A549 (cell line): ENCODE results near the gene SARDH. TPM values are rescaled to one million over a fixed set of nuclear protein-coding genes. Genes with fewer than 3 reads are reported as not detected.

Experiments used
- ATAC-seq, 2 experiments: fragments of 200-7000 bp in 1 of 2; fragments of >200 bp in 1 of 2; cut with Nextera tagmentation in 1 of 2; cut with Tn5 transposase in 1 of 2; 3 replicates each; pipeline versions ENCODE4 v1.8.0 to v1.9.1; 2018 to 2020; ENCODE audit warnings: mild to moderate bottlenecking in 1 of 2, moderate library complexity in 1 of 2
- CTCF ChIA-PET: fragments of 300-600 bp; sonication (Branson Sonifier 250); formaldehyde crosslinking; extraction: SDS; loops from one replicate; lab custom pipeline; 2021; ENCODE audit warnings: antibody characterized with exemption, inconsistent platforms; lab: Yijun Ruan, JAX
- POLR2A ChIA-PET: fragments of 350-600 bp; formaldehyde crosslinking; extraction: SDS; loops from one replicate; lab custom pipeline; 2021; ENCODE audit warnings: antibody characterized with exemption, inconsistent platforms; lab: Yijun Ruan, JAX
- DNase-seq, 2 experiments: peaks; one replicate each; pipeline versions ENCODE4 v3.0.0 to v3.0.0-alpha.2; 2011 to 2016; ENCODE audit warnings: low read depth in 1 of 2, low spot score in 1 of 2
- FAIRE-seq: peaks from 2 replicates; lab custom pipeline; 2011; peaks lifted over from hg19 to GRCh38; lab: Jason Lieb, UNC
- H3K27ac ChIP-seq, 2 experiments: fragments of >200 bp; sonication (Bioruptor Twin); formaldehyde crosslinking; 3 replicates each; pipeline ENCODE4 v1.5.1; 2016 to 2017
- H3K4me1 ChIP-seq: fragments of >200 bp; sonication (Bioruptor Twin); formaldehyde crosslinking; 3 replicates; pipeline ENCODE4 v1.6.1; 2016
- H3K4me2 ChIP-seq: fragments of >200 bp; sonication (Bioruptor Twin); formaldehyde crosslinking; 3 replicates; pipeline ENCODE4 v1.6.1; 2016
- H3K4me3 ChIP-seq: fragments of >200 bp; sonication (Bioruptor Twin); formaldehyde crosslinking; 3 replicates; pipeline ENCODE4 v1.5.1; 2016
- H3K9me3 ChIP-seq: fragments of >200 bp; sonication (Bioruptor Twin); formaldehyde crosslinking; 3 replicates; pipeline ENCODE4 v1.6.1; 2016
- BCL3 ChIP-seq: fragments of >200 bp; sonication (Bioruptor Twin); formaldehyde crosslinking; IDR thresholded peaks from 3 replicates; pipeline ENCODE4 v1.6.1; 2016
- CBX2 ChIP-seq: fragments of 200-600 bp; sonication (generic); IDR thresholded peaks from 2 replicates; pipeline ENCODE4 v1.6.1; 2016; ENCODE audit warnings: low read depth, mild to moderate bottlenecking, borderline replicate concordance
- CHD4 ChIP-seq: fragments of 200-600 bp; sonication (generic); IDR thresholded peaks from 2 replicates; pipeline ENCODE4 v1.6.1; 2016; ENCODE audit warnings: antibody characterized with exemption, mild to moderate bottlenecking, borderline replicate concordance
- CTCF ChIP-seq: fragments of >200 bp; sonication (Bioruptor Twin); formaldehyde crosslinking; IDR thresholded peaks from 3 replicates; pipeline ENCODE4 v1.5.1; 2016
- ELK1 ChIP-seq: fragments of 150-350 bp; IDR thresholded peaks from 2 replicates; pipeline ENCODE4 v1.6.1; 2014; ENCODE audit warnings: low read depth, mild to moderate bottlenecking, low read length
- EP300 ChIP-seq, 2 experiments: fragments of >200 bp; sonication (Bioruptor Twin); formaldehyde crosslinking; IDR thresholded peaks; 2 replicates in 1 of 2; 3 replicates in 1 of 2; pipeline ENCODE4 v1.6.1; 2016 to 2017
- FOXS1 ChIP-seq: fragments of 250-450 bp; sonication (Bioruptor Pico); IDR thresholded peaks from 2 replicates; pipeline ENCODE4 v1.5.0; 2020; ENCODE audit warnings: mild to moderate bottlenecking, moderate library complexity
- MAX ChIP-seq: IDR thresholded peaks from 2 replicates; pipeline ENCODE4 v1.6.1; 2012
- MAZ ChIP-seq: fragments of 150-350 bp; IDR thresholded peaks from 2 replicates; pipeline ENCODE4 v1.6.1; 2014; ENCODE audit warnings: antibody characterized with exemption, low read depth, low read length, borderline replicate concordance
- NPAS2 ChIP-seq: fragments of 250-450 bp; sonication (Bioruptor Pico); IDR thresholded peaks from 2 replicates; pipeline ENCODE4 v1.8.0; 2022; ENCODE audit warnings: mild to moderate bottlenecking, moderate library complexity, borderline replicate concordance
- POLR2A ChIP-seq: IDR thresholded peaks from 2 replicates; pipeline ENCODE4 v1.6.1; 2012; ENCODE audit warnings: mild to moderate bottlenecking, low read length
- REST ChIP-seq: fragments of 200-600 bp; sonication (generic); IDR thresholded peaks from 2 replicates; pipeline ENCODE4 v1.6.1; 2016; ENCODE audit warnings: antibody characterized with exemption, mild to moderate bottlenecking, moderate library complexity
- RFX5 ChIP-seq: fragments of 450-650 bp; IDR thresholded peaks from 2 replicates; pipeline ENCODE4 v1.7.1; 2014; ENCODE audit warnings: antibody characterized with exemption, mild to moderate bottlenecking, moderate library complexity
- SMC3 ChIP-seq: fragments of >200 bp; sonication (Bioruptor Twin); formaldehyde crosslinking; IDR thresholded peaks from 3 replicates; pipeline ENCODE4 v1.6.1; 2018; ENCODE audit warnings: inconsistent platforms
- USF2 ChIP-seq: fragments of 450-650 bp; IDR thresholded peaks from 2 replicates; pipeline ENCODE4 v1.6.1; 2014; ENCODE audit warnings: antibody characterized with exemption
- ZFP36 ChIP-seq: fragments of 450-650 bp; IDR thresholded peaks from 2 replicates; pipeline ENCODE4 v1.6.1; 2014; ENCODE audit warnings: borderline replicate concordance; ENCODE audit not compliant: partially characterized antibody
- ZNF302 ChIP-seq: fragments of 250-450 bp; sonication (Bioruptor Pico); IDR thresholded peaks from 2 replicates; pipeline ENCODE4 v1.9.0; 2021; ENCODE audit warnings: inconsistent platforms, mild to moderate bottlenecking, moderate library complexity
- ZSCAN20 ChIP-seq: fragments of 250-450 bp; sonication (Bioruptor Pico); IDR thresholded peaks from 2 replicates; pipeline ENCODE4 v1.8.0; 2022; ENCODE audit warnings: mild to moderate bottlenecking, moderate library complexity
- WGBS: methylation state at CpG from one replicate; pipeline ENCODE4 v1.1.6; 2017; ENCODE audit errors: missing lambda C conversion rate; 5-methylcytosine and 5-hydroxymethylcytosine counted together
- polyA minus RNA-seq: library from RNA; depleted of rRNA, polyadenylated mRNA; stranded (reverse); fragments of >200 nt; gene quantifications from 2 replicates; pipeline ENCODE4 v1.2.3, GENCODE V29; 2011; rRNA and poly(A)+ RNA removed
- polyA plus RNA-seq, 4 experiments: library from polyadenylated mRNA; depleted of rRNA in 3 of 4; stranded (reverse); fragments of >200 nt; fragmentation: RNase III in 1 of 4; extraction: RNeasy Plus Mini Kit Qiagen cat#74134 plus additional on column Dnase treatment in 1 of 4; gene quantifications; 2 replicates in 3 of 4; 3 replicates in 1 of 4; pipeline ENCODE4 v1.2.3, GENCODE V29; 2011 to 2017

Gene SARDH
- polyA plus RNA-seq (2011; rRNA removed) (0.08 and 0.09 TPM in 2 replicates), polyA plus RNA-seq (2017; fragmentation: RNase III; extraction: RNeasy Plus Mini Kit Qiagen cat#74134 plus additional on column Dnase treatment) (0.05 TPM in 1 of 3 replicates, not detected in the others), polyA minus RNA-seq (0.08 and 0.10 TPM in 2 replicates)
- polyA plus RNA-seq (2012; cell fraction: cytosol; rRNA removed): 0.07 and 0.12 TPM in 2 replicates
- polyA plus RNA-seq (2012; cell fraction: nucleus; rRNA removed): 0.12 and 0.19 TPM in 2 replicates

GRCh38 chr9:133737774-133738639, at the start of gene SARDH:
SARDH (minus strand) TSS chr9:133738352; CDS start chr9:133734173, 4,179 bp downstream.
- 81% methylated on average over 5 of the region's 25 CpGs for WGBS
- Histone ChIP-seq H3K27ac (peak within 1 kb of the TSS in 1 of 2 experiments; percentile 62; a peak in 3 of 6 replicates), H3K9me3 (no peaks in the 10 kb centered on the region), H3K4me1 (no peaks in the 10 kb centered on the region; the same call in 2 of the 3 replicates), H3K4me2 (peak within 1 kb of the TSS; percentile 54; the same call in 2 of the 3 replicates), H3K4me3 (0 out of 3 replicates have a peak within 1 kb of the TSS, but pooled peaks have one; percentile 28)
- POLR2A ChIA-PET: no interaction called here
- DNase-seq: peak in 1 of 2 experiments; percentile 55
- CTCF ChIA-PET: interaction anchor here (1.5 to 4.2 kb wide), 4 partner anchors 8 to 716 kb away, joined by 4 to 21 read pairs (median 4); no protein-coding TSS in a partner anchor
- ATAC-seq: peak; percentile 39 to 76; a peak in 4 of 6 replicates
- TF ChIP-seq MAZ: no peak
- no peak for TF ChIP-seq ZFP36
- no peak for TF ChIP-seq CHD4
- TF ChIP-seq EP300 (IDR thresholded peaks at IDR 0.05): no peak
- TF ChIP-seq BCL3: no peak
- TF ChIP-seq MAX: no peak
- no peak for TF ChIP-seq CBX2
- no peak for TF ChIP-seq ZSCAN20 (CRISPR knock-in tag)
- no peak for TF ChIP-seq RFX5
- TF ChIP-seq NPAS2 (CRISPR knock-in tag): no peak
- no peak for TF ChIP-seq POLR2A
- TF ChIP-seq SMC3: no peak
- TF ChIP-seq CTCF: no peak
- no peak for TF ChIP-seq USF2
- no peak for TF ChIP-seq REST
- no peak for TF ChIP-seq FOXS1 (CRISPR knock-in tag)
- no peak for TF ChIP-seq ELK1
- no peak for TF ChIP-seq ZNF302 (CRISPR knock-in tag)
- no peak for FAIRE-seq
